SK-N-SH treated with all-trans-retinoic acid at 6 μM for 48 hours (cell line): ENCODE data around the gene TXLNG.

Experiments
- ATAC-seq: fragments of 200-7000 bp; cut with Tn5 transposase; 3 replicates; pipeline ENCODE4 v1.9.1; 2020; ENCODE audit warnings: mild to moderate bottlenecking, moderate library complexity
- ARNTL ChIP-seq: fragments of 450-650 bp; formaldehyde crosslinking; IDR thresholded peaks from 2 replicates; pipeline ENCODE4 v1.5.0; 2020; ENCODE audit warnings: low read depth, mild to moderate bottlenecking, moderate library complexity, borderline replicate concordance
- BACH2 ChIP-seq: fragments of 250-450 bp; sonication (Bioruptor Pico); IDR thresholded peaks from 2 replicates; pipeline ENCODE4 v1.9.0; 2021; ENCODE audit warnings: mild to moderate bottlenecking, borderline replicate concordance
- CSRNP3 ChIP-seq: fragments of 250-450 bp; sonication (Bioruptor Pico); IDR thresholded peaks from 2 replicates; pipeline ENCODE4 v1.5.1; 2021; ENCODE audit warnings: mild to moderate bottlenecking, moderate library complexity
- ESRRG ChIP-seq: fragments of 250-450 bp; sonication (Bioruptor Pico); IDR thresholded peaks from 2 replicates; pipeline ENCODE4 v1.6.1; 2021; ENCODE audit warnings: mild to moderate bottlenecking
- GLIS3 ChIP-seq: fragments of 250-450 bp; sonication (Bioruptor Pico); IDR thresholded peaks from 2 replicates; pipeline ENCODE4 v1.5.0; 2020; ENCODE audit warnings: mild to moderate bottlenecking, moderate library complexity
- ISL1 ChIP-seq: fragments of 250-450 bp; sonication (Bioruptor Pico); IDR thresholded peaks from 2 replicates; pipeline ENCODE4 v2.1.2; 2022; ENCODE audit warnings: mild to moderate bottlenecking, moderate library complexity
- OSR1 ChIP-seq: fragments of 250-450 bp; sonication (Bioruptor Pico); IDR thresholded peaks from 2 replicates; pipeline ENCODE4 v1.8.0; 2022; ENCODE audit warnings: moderate library complexity, mild to moderate bottlenecking, inconsistent platforms
- POU6F1 ChIP-seq: fragments of 250-450 bp; sonication (Bioruptor Pico); IDR thresholded peaks from 2 replicates; pipeline ENCODE4 v1.8.0; 2021; ENCODE audit warnings: low read depth, mild to moderate bottlenecking, moderate library complexity, borderline replicate concordance
- RARB ChIP-seq: fragments of 250-450 bp; sonication (Bioruptor Pico); IDR thresholded peaks from 2 replicates; pipeline ENCODE4 v1.8.0; 2021; ENCODE audit warnings: mild to moderate bottlenecking, moderate library complexity
- SNAI2 ChIP-seq: fragments of 250-450 bp; sonication (Bioruptor Pico); IDR thresholded peaks from 2 replicates; pipeline ENCODE4 v1.5.0; 2020; ENCODE audit warnings: mild to moderate bottlenecking, moderate library complexity
- TCF4 ChIP-seq: fragments of 250-450 bp; sonication (Bioruptor Pico); IDR thresholded peaks from 2 replicates; pipeline ENCODE4 v1.8.0; 2021; ENCODE audit warnings: mild to moderate bottlenecking, moderate library complexity, borderline replicate concordance
- TOX ChIP-seq: fragments of 250-450 bp; sonication (Bioruptor Pico); IDR thresholded peaks from 2 replicates; pipeline ENCODE4 v1.8.0; 2021; ENCODE audit warnings: mild to moderate bottlenecking, moderate library complexity, borderline replicate concordance
- ZC3H10 ChIP-seq: fragments of 250-450 bp; sonication (Bioruptor Pico); IDR thresholded peaks from 2 replicates; pipeline ENCODE4 v1.5.1; 2021; ENCODE audit warnings: mild to moderate bottlenecking, moderate library complexity
- ZFP3 ChIP-seq: fragments of 250-450 bp; sonication (Bioruptor Pico); IDR thresholded peaks from 2 replicates; pipeline ENCODE4 v1.5.0; 2020; ENCODE audit warnings: mild to moderate bottlenecking, moderate library complexity
- ZFP30 ChIP-seq: fragments of 450-650 bp; formaldehyde crosslinking; IDR thresholded peaks from 2 replicates; pipeline ENCODE4 v1.5.0; 2022; ENCODE audit warnings: mild to moderate bottlenecking, moderate library complexity
- ZNF70 ChIP-seq: fragments of 450-650 bp; formaldehyde crosslinking; IDR thresholded peaks from 2 replicates; pipeline ENCODE4 v1.5.0; 2020; ENCODE audit warnings: mild to moderate bottlenecking, moderate library complexity
- ZNF8 ChIP-seq: fragments of 450-650 bp; formaldehyde crosslinking; IDR thresholded peaks from 2 replicates; pipeline ENCODE4 v1.5.0; 2020; ENCODE audit warnings: mild to moderate bottlenecking, moderate library complexity
- TF ChIP-seq, protein P1 (sequence below): fragments of 250-450 bp; sonication (Bioruptor Pico); IDR thresholded peaks from 2 replicates; pipeline ENCODE4 v1.5.0; 2020; ENCODE audit warnings: mild to moderate bottlenecking, moderate library complexity
- TF ChIP-seq, protein P2 (sequence below): fragments of 250-450 bp; sonication (Bioruptor Pico); IDR thresholded peaks from 2 replicates; pipeline ENCODE4 v1.5.1; 2020; ENCODE audit warnings: low read depth, mild to moderate bottlenecking, moderate library complexity
- TF ChIP-seq, protein P3 (sequence below): fragments of 250-450 bp; sonication (Bioruptor Pico); IDR thresholded peaks from 2 replicates; pipeline ENCODE4 v1.8.0; 2020; ENCODE audit warnings: mild to moderate bottlenecking, moderate library complexity, borderline replicate concordance

The TXLNG gene

DNA sequence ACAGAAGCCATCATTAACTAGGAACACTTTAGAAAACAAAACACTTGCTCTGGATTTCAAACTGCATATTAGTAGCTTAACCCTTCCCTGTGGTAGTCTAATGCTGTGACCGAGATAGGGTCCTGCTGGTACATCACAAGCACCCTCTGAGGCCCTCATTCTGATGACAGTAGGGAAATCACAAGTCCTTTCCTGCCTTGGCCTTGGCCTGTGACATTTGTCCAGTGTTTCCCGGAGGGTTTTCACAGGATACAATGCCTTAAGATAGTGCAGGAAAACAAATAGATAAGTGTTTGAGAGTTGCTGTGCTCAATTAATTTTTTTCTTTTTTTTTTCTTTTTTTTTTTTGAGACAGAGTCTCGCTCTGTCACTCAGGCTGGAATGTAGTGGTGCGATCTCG is 37.8 kb upstream of the TXLNG start:
- no peak for ATAC-seq

GRCh38 chrX:16750136-16750535 is 36.1 kb upstream of the TXLNG start:
- no peak for ATAC-seq
- TF ChIP-seq ZFP3 (CRISPR knock-in tag), result no peak
- no peak for TF ChIP-seq SNAI2
- TF ChIP-seq, protein P1, sequence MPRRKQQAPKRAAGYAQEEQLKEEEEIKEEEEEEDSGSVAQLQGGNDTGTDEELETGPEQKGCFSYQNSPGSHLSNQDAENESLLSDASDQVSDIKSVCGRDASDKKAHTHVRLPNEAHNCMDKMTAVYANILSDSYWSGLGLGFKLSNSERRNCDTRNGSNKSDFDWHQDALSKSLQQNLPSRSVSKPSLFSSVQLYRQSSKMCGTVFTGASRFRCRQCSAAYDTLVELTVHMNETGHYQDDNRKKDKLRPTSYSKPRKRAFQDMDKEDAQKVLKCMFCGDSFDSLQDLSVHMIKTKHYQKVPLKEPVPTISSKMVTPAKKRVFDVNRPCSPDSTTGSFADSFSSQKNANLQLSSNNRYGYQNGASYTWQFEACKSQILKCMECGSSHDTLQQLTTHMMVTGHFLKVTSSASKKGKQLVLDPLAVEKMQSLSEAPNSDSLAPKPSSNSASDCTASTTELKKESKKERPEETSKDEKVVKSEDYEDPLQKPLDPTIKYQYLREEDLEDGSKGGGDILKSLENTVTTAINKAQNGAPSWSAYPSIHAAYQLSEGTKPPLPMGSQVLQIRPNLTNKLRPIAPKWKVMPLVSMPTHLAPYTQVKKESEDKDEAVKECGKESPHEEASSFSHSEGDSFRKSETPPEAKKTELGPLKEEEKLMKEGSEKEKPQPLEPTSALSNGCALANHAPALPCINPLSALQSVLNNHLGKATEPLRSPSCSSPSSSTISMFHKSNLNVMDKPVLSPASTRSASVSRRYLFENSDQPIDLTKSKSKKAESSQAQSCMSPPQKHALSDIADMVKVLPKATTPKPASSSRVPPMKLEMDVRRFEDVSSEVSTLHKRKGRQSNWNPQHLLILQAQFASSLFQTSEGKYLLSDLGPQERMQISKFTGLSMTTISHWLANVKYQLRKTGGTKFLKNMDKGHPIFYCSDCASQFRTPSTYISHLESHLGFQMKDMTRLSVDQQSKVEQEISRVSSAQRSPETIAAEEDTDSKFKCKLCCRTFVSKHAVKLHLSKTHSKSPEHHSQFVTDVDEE, result no peak
- no peak for TF ChIP-seq ZFP30 (CRISPR knock-in tag)
- no peak for TF ChIP-seq TCF4
- no peak for TF ChIP-seq ESRRG
- no peak for TF ChIP-seq ISL1 (CRISPR knock-in tag)
- TF ChIP-seq ZC3H10 (CRISPR knock-in tag), result no peak
- TF ChIP-seq ZNF70 (CRISPR knock-in tag), result no peak

More for the DNA sequence above, 37.8 kb upstream of the TXLNG start:
- TF ChIP-seq ZC3H10 (CRISPR knock-in tag) (no peak), CSRNP3 (CRISPR knock-in tag) (no peak), ZNF70 (CRISPR knock-in tag) (no peak), POU6F1 (no peak), BACH2 (CRISPR knock-in tag) (no peak), TOX (CRISPR knock-in tag) (no peak), ESRRG (no peak), RARB (CRISPR knock-in tag) (no peak), OSR1 (CRISPR knock-in tag) (no peak), TCF4 (no peak), SNAI2 (no peak), ARNTL (CRISPR knock-in tag) (no peak), ZNF8 (CRISPR knock-in tag) (no peak), GLIS3 (CRISPR knock-in tag) (no peak), ISL1 (CRISPR knock-in tag) (no peak), ZFP30 (CRISPR knock-in tag) (no peak), ZFP3 (CRISPR knock-in tag) (no peak)
- TF ChIP-seq, protein P2, sequence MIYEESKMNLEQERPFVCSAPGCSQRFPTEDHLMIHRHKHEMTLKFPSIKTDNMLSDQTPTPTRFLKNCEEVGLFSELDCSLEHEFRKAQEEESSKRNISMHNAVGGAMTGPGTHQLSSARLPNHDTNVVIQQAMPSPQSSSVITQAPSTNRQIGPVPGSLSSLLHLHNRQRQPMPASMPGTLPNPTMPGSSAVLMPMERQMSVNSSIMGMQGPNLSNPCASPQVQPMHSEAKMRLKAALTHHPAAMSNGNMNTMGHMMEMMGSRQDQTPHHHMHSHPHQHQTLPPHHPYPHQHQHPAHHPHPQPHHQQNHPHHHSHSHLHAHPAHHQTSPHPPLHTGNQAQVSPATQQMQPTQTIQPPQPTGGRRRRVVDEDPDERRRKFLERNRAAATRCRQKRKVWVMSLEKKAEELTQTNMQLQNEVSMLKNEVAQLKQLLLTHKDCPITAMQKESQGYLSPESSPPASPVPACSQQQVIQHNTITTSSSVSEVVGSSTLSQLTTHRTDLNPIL (CRISPR knock-in tag), result no peak
- TF ChIP-seq, protein P3, sequence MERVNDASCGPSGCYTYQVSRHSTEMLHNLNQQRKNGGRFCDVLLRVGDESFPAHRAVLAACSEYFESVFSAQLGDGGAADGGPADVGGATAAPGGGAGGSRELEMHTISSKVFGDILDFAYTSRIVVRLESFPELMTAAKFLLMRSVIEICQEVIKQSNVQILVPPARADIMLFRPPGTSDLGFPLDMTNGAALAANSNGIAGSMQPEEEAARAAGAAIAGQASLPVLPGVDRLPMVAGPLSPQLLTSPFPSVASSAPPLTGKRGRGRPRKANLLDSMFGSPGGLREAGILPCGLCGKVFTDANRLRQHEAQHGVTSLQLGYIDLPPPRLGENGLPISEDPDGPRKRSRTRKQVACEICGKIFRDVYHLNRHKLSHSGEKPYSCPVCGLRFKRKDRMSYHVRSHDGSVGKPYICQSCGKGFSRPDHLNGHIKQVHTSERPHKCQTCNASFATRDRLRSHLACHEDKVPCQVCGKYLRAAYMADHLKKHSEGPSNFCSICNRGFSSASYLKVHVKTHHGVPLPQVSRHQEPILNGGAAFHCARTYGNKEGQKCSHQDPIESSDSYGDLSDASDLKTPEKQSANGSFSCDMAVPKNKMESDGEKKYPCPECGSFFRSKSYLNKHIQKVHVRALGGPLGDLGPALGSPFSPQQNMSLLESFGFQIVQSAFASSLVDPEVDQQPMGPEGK (CRISPR knock-in tag), result no peak
- TF ChIP-seq, protein P1, result no peak
